SU-DHL-6 (cell line): Measurements from ENCODE around the gene DYNC1LI2.

Source experiments
- H2AFZ ChIP-seq: fragments of 200-600 bp; sonication (generic); 2 replicates; pipeline ENCODE4 v1.6.1; 2014; ENCODE audit warnings: low read depth, mild to moderate bottlenecking, moderate library complexity, mixed read lengths, antibody characterized with exemption, low read length; ENCODE audit not compliant: severe bottlenecking
- H3F3A ChIP-seq: fragments of 200-600 bp; shearing (Covaris generic); 2 replicates; pipeline ENCODE4 v1.6.0; 2016; ENCODE audit warnings: antibody characterized with exemption, mild to moderate bottlenecking; ENCODE audit not compliant: insufficient read depth
- H3K27ac ChIP-seq: fragments of 200-600 bp; sonication (generic); 2 replicates; pipeline ENCODE4 v1.5.1; 2016; ENCODE audit warnings: low read depth, mild to moderate bottlenecking, low read length, moderate library complexity, mixed read lengths
- H3K27me3 ChIP-seq: fragments of 200-600 bp; sonication (generic), shearing (Covaris generic); 2 replicates; pipeline ENCODE4 v1.6.0; 2014; ENCODE audit warnings: mild to moderate bottlenecking, low read length
- H3K36me3 ChIP-seq: fragments of 200-600 bp; sonication (generic); 2 replicates; pipeline ENCODE4 v1.6.1; 2014; ENCODE audit warnings: mild to moderate bottlenecking, low read length, mixed read lengths
- H3K4me2 ChIP-seq: fragments of 300-600, 200-600 bp; shearing (Covaris generic), sonication (generic); 2 replicates; pipeline ENCODE4 v1.6.0; 2014; ENCODE audit warnings: low read length, low read depth, mild to moderate bottlenecking; ENCODE audit not compliant: poor library complexity, severe bottlenecking
- H3K4me3 ChIP-seq: fragments of 200-600 bp; sonication (generic); 2 replicates; pipeline ENCODE4 v1.5.1; 2014; ENCODE audit warnings: antibody characterized with exemption, low read length, mild to moderate bottlenecking, mixed read lengths; ENCODE audit not compliant: insufficient read depth, poor library complexity, severe bottlenecking
- H3K79me2 ChIP-seq: fragments of 200-600 bp; sonication (generic); 2 replicates; pipeline ENCODE4 v1.6.1; 2014; ENCODE audit warnings: mild to moderate bottlenecking, low read length, moderate library complexity; ENCODE audit not compliant: insufficient read depth
- H3K9ac ChIP-seq: fragments of 200-600 bp; sonication (generic); 2 replicates; pipeline ENCODE4 v1.7.0; 2014; ENCODE audit warnings: mild to moderate bottlenecking, low read length
- H3K9me2 ChIP-seq: fragments of 200-600 bp; sonication (generic); replicated peaks from 2 replicates; pipeline ENCODE4 v1.6.1; 2014; ENCODE audit warnings: low read length; ENCODE audit not compliant: insufficient read depth
- H3K9me3 ChIP-seq: fragments of 200-600 bp; sonication (generic); 2 replicates; pipeline ENCODE4 v1.6.1; 2014; ENCODE audit warnings: low read length, mixed read lengths; ENCODE audit not compliant: insufficient read depth
- H4K20me1 ChIP-seq: fragments of 200-600 bp; sonication (generic); 2 replicates; pipeline ENCODE4 v1.6.1; 2014; ENCODE audit warnings: low read depth, mild to moderate bottlenecking, antibody characterized with exemption, low read length, moderate library complexity, mixed read lengths
- EZH2phosphoT487 ChIP-seq: fragments of 200-600 bp; sonication (generic), shearing (Covaris generic); conservative IDR thresholded peaks from 2 replicates; pipeline ENCODE4 v1.6.1; 2018; ENCODE audit warnings: mild to moderate bottlenecking, antibody characterized with exemption, low read length, moderate library complexity, mixed read lengths
- TF ChIP-seq, protein P1 (sequence below): fragments of 200-600 bp; sonication (generic); IDR thresholded peaks from one replicate; pipeline ENCODE4 v1.5.1; 2017; ENCODE audit warnings: antibody characterized with exemption, mild to moderate bottlenecking, low read length, moderate library complexity; ENCODE audit not compliant: insufficient read depth, poor library complexity, severe bottlenecking

Gene DYNC1LI2

DNA sequence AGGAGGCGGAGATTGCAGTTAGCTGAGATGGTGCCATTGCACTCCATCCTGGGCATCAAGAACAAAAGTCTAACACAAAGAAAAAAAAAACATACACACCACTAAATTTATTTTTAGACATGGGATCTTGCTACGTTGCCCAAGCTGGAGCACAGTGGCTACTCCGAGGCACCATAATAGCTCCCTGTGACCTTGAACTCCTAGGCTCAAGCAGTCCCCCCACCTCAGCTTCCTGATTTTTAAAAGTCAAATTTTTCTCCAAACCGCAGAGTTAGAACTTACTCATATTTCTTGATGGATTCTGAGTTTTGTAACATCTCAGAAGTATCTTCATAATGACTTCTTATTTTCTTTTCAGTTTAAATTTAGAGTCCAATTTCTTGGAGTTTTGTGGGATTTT lies 58.3 kb downstream of the DYNC1LI2 start:
- Histone ChIP-seq H3F3A (0 out of 2 replicates have a peak, but pooled peaks cover 5% of the 10 kb centered on the region), H3K27ac (no peak overlapping the region), H3K4me2 (no peak overlapping the region), H2AFZ (no peak overlapping the region), H3K79me2 (no peaks in the 10 kb centered on the region), H3K9me3 (no peaks in the 10 kb centered on the region), H4K20me1 (no peaks in the 10 kb centered on the region), H3K9ac (no peak overlapping the region), H3K36me3 (no peaks in the 10 kb centered on the region), H3K4me3 (no peak overlapping the region), H3K27me3 (no peaks in the 10 kb centered on the region), H3K9me2 (no peaks in the 10 kb centered on the region)
- TF ChIP-seq, protein P1, sequence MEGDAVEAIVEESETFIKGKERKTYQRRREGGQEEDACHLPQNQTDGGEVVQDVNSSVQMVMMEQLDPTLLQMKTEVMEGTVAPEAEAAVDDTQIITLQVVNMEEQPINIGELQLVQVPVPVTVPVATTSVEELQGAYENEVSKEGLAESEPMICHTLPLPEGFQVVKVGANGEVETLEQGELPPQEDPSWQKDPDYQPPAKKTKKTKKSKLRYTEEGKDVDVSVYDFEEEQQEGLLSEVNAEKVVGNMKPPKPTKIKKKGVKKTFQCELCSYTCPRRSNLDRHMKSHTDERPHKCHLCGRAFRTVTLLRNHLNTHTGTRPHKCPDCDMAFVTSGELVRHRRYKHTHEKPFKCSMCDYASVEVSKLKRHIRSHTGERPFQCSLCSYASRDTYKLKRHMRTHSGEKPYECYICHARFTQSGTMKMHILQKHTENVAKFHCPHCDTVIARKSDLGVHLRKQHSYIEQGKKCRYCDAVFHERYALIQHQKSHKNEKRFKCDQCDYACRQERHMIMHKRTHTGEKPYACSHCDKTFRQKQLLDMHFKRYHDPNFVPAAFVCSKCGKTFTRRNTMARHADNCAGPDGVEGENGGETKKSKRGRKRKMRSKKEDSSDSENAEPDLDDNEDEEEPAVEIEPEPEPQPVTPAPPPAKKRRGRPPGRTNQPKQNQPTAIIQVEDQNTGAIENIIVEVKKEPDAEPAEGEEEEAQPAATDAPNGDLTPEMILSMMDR = no peak
- no peak for TF ChIP-seq EZH2phosphoT487

DNA sequence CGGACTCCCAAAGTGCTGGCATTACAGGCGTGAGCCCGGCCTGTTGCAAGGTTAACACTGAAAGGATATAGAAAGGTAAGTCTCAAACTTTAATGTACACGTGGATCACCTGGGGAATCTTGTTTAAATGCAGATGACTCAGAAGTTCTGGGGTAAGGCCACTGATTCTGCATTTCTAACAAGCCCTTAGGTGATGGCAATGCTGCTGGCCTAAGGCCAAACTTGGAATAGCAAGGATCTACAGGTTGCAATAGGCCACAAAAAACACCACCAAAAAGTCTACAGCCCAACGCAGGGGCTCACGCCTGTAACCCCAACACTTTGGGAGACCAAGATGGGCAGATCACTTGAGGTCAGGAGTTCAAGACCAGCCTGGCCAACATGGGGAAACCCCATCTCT lies 59.1 kb downstream of the DYNC1LI2 start:
- Histone ChIP-seq H3K27me3 (no peaks in the 10 kb centered on the region), H3K79me2 (no peaks in the 10 kb centered on the region), H3K9me3 (no peaks in the 10 kb centered on the region), H3K9me2 (no peaks in the 10 kb centered on the region), H3K4me2 (no peak overlapping the region), H3K27ac (no peak overlapping the region), H3K4me3 (no peak overlapping the region), H4K20me1 (no peaks in the 10 kb centered on the region), H3K9ac (no peak overlapping the region), H2AFZ (no peak overlapping the region), H3F3A (0 out of 2 replicates have a peak, but pooled peaks cover 1% of the 10 kb centered on the region), H3K36me3 (no peaks in the 10 kb centered on the region)
- no peak for TF ChIP-seq EZH2phosphoT487
- TF ChIP-seq, protein P1 = no peak

DNA sequence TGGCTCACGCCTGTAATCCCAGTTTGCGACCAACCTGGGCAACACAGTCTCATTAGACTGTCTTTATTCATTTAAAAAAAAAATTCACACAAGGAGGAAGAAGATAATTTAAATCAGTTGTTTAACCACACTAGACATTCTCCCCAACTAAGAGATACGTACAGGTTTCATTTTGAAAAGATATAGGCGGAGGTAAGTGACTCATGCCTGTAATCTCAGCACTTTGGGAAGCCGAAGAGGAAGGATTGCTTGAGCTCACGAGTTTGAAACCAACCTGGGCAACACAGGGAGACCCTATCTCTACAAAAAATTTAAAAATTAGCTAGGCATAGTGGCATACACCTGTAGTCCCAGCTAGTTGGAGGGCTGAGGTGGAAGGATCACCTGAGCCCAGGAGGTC lies 60.2 kb downstream of the DYNC1LI2 start:
- TF ChIP-seq, protein P1 = no peak
- TF ChIP-seq EZH2phosphoT487 = no peak
- no peaks in the 10 kb centered on the region for H3F3A ChIP-seq
- H3K4me3 ChIP-seq = no peak overlapping the region
- H3K27ac ChIP-seq = no peak overlapping the region
- H3K4me2 ChIP-seq = no peak overlapping the region
- no peaks in the 10 kb centered on the region for H3K36me3 ChIP-seq
- no peaks in the 10 kb centered on the region for H3K27me3 ChIP-seq
- no peak overlapping the region for H2AFZ ChIP-seq
- no peaks in the 10 kb centered on the region for H3K9me2 ChIP-seq
- H3K9me3 ChIP-seq = no peaks in the 10 kb centered on the region
- H3K79me2 ChIP-seq = no peaks in the 10 kb centered on the region
- H4K20me1 ChIP-seq = no peaks in the 10 kb centered on the region; the same call in 1 of the 2 replicates
- no peak overlapping the region for H3K9ac ChIP-seq
